ENCODE measurements around the gene SOX8. TPM values are rescaled to one million over a fixed set of nuclear protein-coding genes. Genes with fewer than 3 reads are reported as not detected.

SOX8 gene
- total RNA-seq, 1 experiment from 2014 or later, result 5.2 TPM

DNA sequence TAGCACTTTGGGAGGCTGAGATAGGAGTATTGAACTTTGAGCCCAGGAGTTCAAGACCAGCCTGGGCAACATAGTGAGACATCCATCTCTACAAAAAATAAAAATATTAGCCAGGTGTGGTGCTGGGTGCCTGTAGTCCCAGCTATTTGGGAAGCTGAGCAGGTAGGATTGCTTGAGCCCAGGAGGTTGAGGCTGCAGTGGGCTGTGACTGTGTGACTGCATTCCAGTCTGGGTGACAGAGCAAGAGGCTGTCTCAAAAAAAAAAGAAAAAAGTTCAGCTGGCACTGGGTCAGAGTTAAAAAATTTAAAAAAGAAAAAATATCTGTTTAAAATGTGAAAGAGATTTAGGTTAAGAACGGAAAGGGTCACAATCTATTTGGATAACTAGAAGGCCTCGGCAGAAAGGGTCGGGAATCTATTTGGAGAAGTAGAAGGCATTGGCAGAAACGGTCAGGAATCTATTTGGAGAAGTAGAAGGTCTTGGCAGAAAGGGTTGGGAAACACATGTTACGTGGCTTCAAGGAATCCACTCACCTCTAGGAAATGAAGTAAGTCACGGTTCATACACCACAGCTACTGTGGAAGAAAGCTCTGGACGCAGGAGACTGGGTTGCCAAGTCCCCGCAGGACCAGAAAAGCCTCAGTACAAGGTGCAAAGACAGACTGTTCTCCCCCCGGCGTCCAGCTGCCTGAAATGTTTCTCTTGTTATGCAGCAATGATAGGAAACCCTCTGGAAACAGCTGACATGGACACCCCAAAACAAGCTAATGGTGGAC is 36.1 kb upstream of the SOX8 start:
- Histone ChIP-seq H3K27ac (ENCODE audit: low read depth, low read length) (no peak overlapping the region), H2AFZ (ENCODE audit: low read depth, low read length, poor library complexity, severe bottlenecking) (no peak overlapping the region), H3K4me3 (replicated peaks in 1 of 2; ENCODE audit: low read depth in 1 of 2, low read length in 2 of 2) (no peak overlapping the region), H4K20me1 (ENCODE audit: insufficient read depth) (no peaks in the 10 kb centered on the region), H3K9me2 (ENCODE audit: insufficient read depth) (no peaks in the 10 kb centered on the region), H3K36me3 (ENCODE audit: control insufficient read depth in 1 of 2, insufficient read depth in 2 of 2, low read length in 2 of 2) (no peaks in the 10 kb centered on the region), H3K4me1 (ENCODE audit: control insufficient read depth in 1 of 2, insufficient read depth in 2 of 2, low read length in 2 of 2) (no peaks in the 10 kb centered on the region), H3K9ac (ENCODE audit: low read length) (no peak overlapping the region), H3K4me2 (ENCODE audit: low read length) (no peak overlapping the region), H3K9me3 (ENCODE audit: control insufficient read depth in 1 of 2, insufficient read depth in 1 of 2, low read depth in 1 of 2, low read length in 2 of 2) (peaks cover 0 to 4% of the 10 kb centered on the region in 2 experiments; a peak in 2 of 4 replicates), H3K27me3 (ENCODE audit: insufficient read depth, low read length) (no peaks in the 10 kb centered on the region), H3K79me2 (ENCODE audit: insufficient read depth, low read length) (no peaks in the 10 kb centered on the region)
- CTCF ChIA-PET, result no interaction called here
- DNase-seq (ENCODE audit: low read depth, low spot score) (no peak), ATAC-seq (no peak)
- no TSS peak for BruUV-seq (replicated peaks)
- RAD21 ChIA-PET (ENCODE audit: low non-redundant PET in 1 of 2, low total read pairs in 2 of 2, uncharacterized antibody in 2 of 2, unreplicated experiment in 2 of 2), result no interaction called here
- POLR2A ChIA-PET, result no interaction called here
- no peak for TF ChIP-seq SIN3A (IDR thresholded peaks at IDR 0.05; ENCODE audit: low read depth)
- TF ChIP-seq ELF1 (IDR thresholded peaks at IDR 0.05; ENCODE audit: borderline replicate concordance, low read depth), result no peak
- TF ChIP-seq YY1 (IDR thresholded peaks at IDR 0.05; ENCODE audit: extremely low read depth, insufficient replicate concordance, low read depth, low read length), result no peak
- TF ChIP-seq CTCF (IDR thresholded peaks at IDR 0.05 in 2 of 3, conservative IDR thresholded peaks at IDR 0.05 in 1 of 3; ENCODE audit: borderline replicate concordance in 1 of 3, insufficient read depth in 1 of 3, low read depth in 2 of 3, low read length in 2 of 3), result no peak
- TF ChIP-seq EGR1 (IDR thresholded peaks at IDR 0.05; ENCODE audit: low read depth), result no peak
- no peak for TF ChIP-seq JUND (IDR thresholded peaks at IDR 0.05)
- TF ChIP-seq ZFX (IDR thresholded peaks at IDR 0.05), result no peak
- no peak for TF ChIP-seq CBX3 (IDR thresholded peaks at IDR 0.05; ENCODE audit: low read depth)
- no peak for TF ChIP-seq ZNF274 (IDR thresholded peaks at IDR 0.05; ENCODE audit: low read depth, low read length)
- no peak for TF ChIP-seq TCF7L2 (IDR thresholded peaks at IDR 0.05; ENCODE audit: borderline replicate concordance, extremely low read depth, insufficient read depth, insufficient read length)
- TF ChIP-seq SP1 (IDR thresholded peaks at IDR 0.05; ENCODE audit: low read depth), result no peak
- TF ChIP-seq, protein P1, sequence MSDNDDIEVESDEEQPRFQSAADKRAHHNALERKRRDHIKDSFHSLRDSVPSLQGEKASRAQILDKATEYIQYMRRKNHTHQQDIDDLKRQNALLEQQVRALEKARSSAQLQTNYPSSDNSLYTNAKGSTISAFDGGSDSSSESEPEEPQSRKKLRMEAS (IDR thresholded peaks at IDR 0.05), result no peak
- TF ChIP-seq EZH2 (IDR thresholded peaks at IDR 0.05), result no peak
- TF ChIP-seq EZH2phosphoT487 (IDR thresholded peaks at IDR 0.05; ENCODE audit: borderline replicate concordance), result no peak
- no peak for TF ChIP-seq CEBPB (IDR thresholded peaks at IDR 0.05; ENCODE audit: low read depth)
- no peak for TF ChIP-seq SRF (IDR thresholded peaks at IDR 0.05; ENCODE audit: low read depth)
- no peak for TF ChIP-seq POLR2AphosphoS5 (IDR thresholded peaks at IDR 0.05; ENCODE audit: low read depth, low read length)
- TF ChIP-seq, protein P2, sequence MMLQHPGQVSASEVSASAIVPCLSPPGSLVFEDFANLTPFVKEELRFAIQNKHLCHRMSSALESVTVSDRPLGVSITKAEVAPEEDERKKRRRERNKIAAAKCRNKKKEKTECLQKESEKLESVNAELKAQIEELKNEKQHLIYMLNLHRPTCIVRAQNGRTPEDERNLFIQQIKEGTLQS (IDR thresholded peaks at IDR 0.05), result no peak
- no peak for TF ChIP-seq ZBTB33 (IDR thresholded peaks at IDR 0.05; ENCODE audit: extremely low read depth, insufficient replicate concordance, low read length)
- intact Hi-C loops (cut with micrococcal nuclease), result no loop called here
